ENCODE data around the gene ARL8B. TPM values are rescaled to one million over a fixed set of nuclear protein-coding genes. Genes with fewer than 3 reads are reported as not detected.
"Not testable (repeated sequence)": the region's sequence is repeated elsewhere in the genome, so short reads cannot be mapped to it uniquely, and the experiment has no call there.

ARL8B gene
- total RNA-seq, 2 experiments from 2014 or later = 55.4 to 58.5 TPM

- H3K4me1 Mint-ChIP-seq (ENCODE audit: low read depth) = peaks cover 5% of the 10 kb centered on the region
- H3K27me3 Mint-ChIP-seq = peaks cover 20% of the 10 kb centered on the region
- no peak overlapping the region for H3K27ac Mint-ChIP-seq
- H3K36me3 Mint-ChIP-seq = no peaks in the 10 kb centered on the region
- H3K9me3 Mint-ChIP-seq = no peaks in the 10 kb centered on the region
- intact Hi-C loops (cut with micrococcal nuclease) = no loop called here
- H3K4me3 Mint-ChIP-seq = no peak overlapping the region
- ChIA-PET CTCF (no interaction called here), POLR2A (interaction anchor here (1.0 kb wide), 1 partner anchor 29 kb away, joined by 3 read pairs; no protein-coding TSS in a partner anchor)
- DNase-seq = no peak
These were observed 30.1 kb upstream of the ARL8B start for GRCh38 chr3:5092018-5092417.

GRCh38 chr3:5093731-5094130, 28.4 kb upstream of the ARL8B start:
- intact Hi-C loops (cut with micrococcal nuclease) = no loop called here
- no peaks in the 10 kb centered on the region for H3K9me3 Mint-ChIP-seq
- peaks cover 27% of the 10 kb centered on the region for H3K27me3 Mint-ChIP-seq
- no peaks in the 10 kb centered on the region for H3K36me3 Mint-ChIP-seq
- ChIA-PET POLR2A (interaction anchor here (0.6 kb wide), 1 partner anchor 391 kb away, joined by 5 read pairs; no protein-coding TSS in a partner anchor), CTCF (no interaction called here)
- no peak for DNase-seq
- no peak overlapping the region for H3K4me3 Mint-ChIP-seq
- peaks cover 5% of the 10 kb centered on the region for H3K4me1 Mint-ChIP-seq (ENCODE audit: low read depth)
- no peak overlapping the region for H3K27ac Mint-ChIP-seq

GRCh38 chr3:5095886-5096285, 26.2 kb upstream of the ARL8B start:
- DNase-seq = peak; percentile 12
- intact Hi-C loops (cut with micrococcal nuclease) = no loop called here
- peaks cover 5% of the 10 kb centered on the region for H3K4me1 Mint-ChIP-seq (ENCODE audit: low read depth)
- H3K27me3 Mint-ChIP-seq = peaks cover 27% of the 10 kb centered on the region
- CTCF ChIA-PET = no interaction called here
- POLR2A ChIA-PET = no interaction called here
- no peak overlapping the region for H3K27ac Mint-ChIP-seq
- no peak overlapping the region for H3K4me3 Mint-ChIP-seq
- H3K9me3 Mint-ChIP-seq = no peaks in the 10 kb centered on the region
- no peaks in the 10 kb centered on the region for H3K36me3 Mint-ChIP-seq

GRCh38 chr3:5096336-5097008, 25.6 kb upstream of the ARL8B start:
- H3K4me1 Mint-ChIP-seq (ENCODE audit: low read depth) = peaks cover 5% of the 10 kb centered on the region
- intact Hi-C loops (cut with micrococcal nuclease) = no loop called here
- no peak overlapping the region for H3K4me3 Mint-ChIP-seq
- no peaks in the 10 kb centered on the region for H3K9me3 Mint-ChIP-seq
- POLR2A ChIA-PET = no interaction called here
- peaks cover 27% of the 10 kb centered on the region for H3K27me3 Mint-ChIP-seq
- no peak for DNase-seq
- CTCF ChIA-PET = no interaction called here
- no peaks in the 10 kb centered on the region for H3K36me3 Mint-ChIP-seq
- H3K27ac Mint-ChIP-seq = no peak overlapping the region

- Mint-ChIP-seq H3K9me3 (no peaks in the 10 kb centered on the region), H3K4me3 (no peak overlapping the region), H3K27ac (no peak overlapping the region), H3K36me3 (no peaks in the 10 kb centered on the region), H3K4me1 (ENCODE audit: low read depth) (peaks cover 5% of the 10 kb centered on the region), H3K27me3 (peaks cover 27% of the 10 kb centered on the region)
- DNase-seq = no peak
- intact Hi-C loops (cut with micrococcal nuclease) = no loop called here
- POLR2A ChIA-PET = no interaction called here
- CTCF ChIA-PET = no interaction called here
These were observed 23.7 kb upstream of the ARL8B start for GRCh38 chr3:5098346-5098745.

- POLR2A ChIA-PET = no interaction called here
These were observed 19.6 kb upstream of the ARL8B start for GRCh38 chr3:5102532-5102931.

GRCh38 chr3:5103743-5104142, 18.3 kb upstream of the ARL8B start:
- Mint-ChIP-seq H3K27me3 (peaks cover 1% of the 10 kb centered on the region), H3K27ac (no peak overlapping the region), H3K9me3 (no peaks in the 10 kb centered on the region), H3K4me3 (no peak overlapping the region), H3K36me3 (no peaks in the 10 kb centered on the region), H3K4me1 (ENCODE audit: low read depth) (no peaks in the 10 kb centered on the region)
- DNase-seq = no peak
- POLR2A ChIA-PET = no interaction called here
- intact Hi-C loops (cut with micrococcal nuclease) = no loop called here
- CTCF ChIA-PET = no interaction called here

More at GRCh38 chr3:5102532-5102931, 19.6 kb upstream of the ARL8B start:
- DNase-seq = no peak
- H3K36me3 Mint-ChIP-seq = no peaks in the 10 kb centered on the region
- no peak overlapping the region for H3K4me3 Mint-ChIP-seq
- H3K27ac Mint-ChIP-seq = no peak overlapping the region
- peaks cover 4% of the 10 kb centered on the region for H3K27me3 Mint-ChIP-seq
- no peaks in the 10 kb centered on the region for H3K9me3 Mint-ChIP-seq
- no peaks in the 10 kb centered on the region for H3K4me1 Mint-ChIP-seq (ENCODE audit: low read depth)
- intact Hi-C loops (cut with micrococcal nuclease) = no loop called here
- CTCF ChIA-PET = no interaction called here

- intact Hi-C loops (cut with micrococcal nuclease) = no loop called here
- H3K27me3 Mint-ChIP-seq = no peaks in the 10 kb centered on the region
- H3K9me3 Mint-ChIP-seq = no peaks in the 10 kb centered on the region
- H3K36me3 Mint-ChIP-seq = no peaks in the 10 kb centered on the region
- no peaks in the 10 kb centered on the region for H3K4me1 Mint-ChIP-seq (ENCODE audit: low read depth)
- ChIA-PET CTCF (no interaction called here), POLR2A (no interaction called here)
- no peak overlapping the region for H3K4me3 Mint-ChIP-seq
- DNase-seq = no peak
- no peak overlapping the region for H3K27ac Mint-ChIP-seq
These were observed 17.0 kb upstream of the ARL8B start for GRCh38 chr3:5105050-5105449.

- H3K4me1 Mint-ChIP-seq (ENCODE audit: low read depth); intact Hi-C loops (cut with micrococcal nuclease); H3K27me3 Mint-ChIP-seq; H3K4me3 Mint-ChIP-seq; H3K27ac Mint-ChIP-seq; CTCF ChIA-PET; H3K9me3 Mint-ChIP-seq; DNase-seq; H3K36me3 Mint-ChIP-seq; POLR2A ChIA-PET: not testable (repeated sequence)
These were observed 15.7 kb upstream of the ARL8B start for GRCh38 chr3:5106371-5106770.

- H3K9me3 Mint-ChIP-seq; H3K36me3 Mint-ChIP-seq; H3K4me1 Mint-ChIP-seq (ENCODE audit: low read depth); H3K4me3 Mint-ChIP-seq; H3K27me3 Mint-ChIP-seq; CTCF ChIA-PET; intact Hi-C loops (cut with micrococcal nuclease); DNase-seq; H3K27ac Mint-ChIP-seq; POLR2A ChIA-PET: not testable (repeated sequence)
These were observed 15.2 kb upstream of the ARL8B start for GRCh38 chr3:5106933-5107334.

- H3K4me1 Mint-ChIP-seq (ENCODE audit: low read depth) = peaks cover 2% of the 10 kb centered on the region
- no peak overlapping the region for H3K27ac Mint-ChIP-seq
- no peak overlapping the region for H3K4me3 Mint-ChIP-seq
- CTCF ChIA-PET = no interaction called here
- POLR2A ChIA-PET = no interaction called here
- no peaks in the 10 kb centered on the region for H3K36me3 Mint-ChIP-seq
- H3K9me3 Mint-ChIP-seq = no peaks in the 10 kb centered on the region
- no peak for DNase-seq
- intact Hi-C loops (cut with micrococcal nuclease) = no loop called here
- no peaks in the 10 kb centered on the region for H3K27me3 Mint-ChIP-seq
These were observed 11.8 kb upstream of the ARL8B start for GRCh38 chr3:5110337-5110736.

GRCh38 chr3:5112043-5112442, 10.0 kb upstream of the ARL8B start:
- DNase-seq = no peak
- POLR2A ChIA-PET = no interaction called here
- Mint-ChIP-seq H3K27me3 (no peaks in the 10 kb centered on the region), H3K27ac (no peak overlapping the region), H3K36me3 (no peaks in the 10 kb centered on the region), H3K4me3 (no peak overlapping the region), H3K4me1 (ENCODE audit: low read depth) (peaks cover 2% of the 10 kb centered on the region), H3K9me3 (no peaks in the 10 kb centered on the region)
- intact Hi-C loops (cut with micrococcal nuclease) = no loop called here
- CTCF ChIA-PET = interaction anchor here (0.8 to 1.2 kb wide), 2 partner anchors 11 to 400 kb away, joined by 3 read pairs; no protein-coding TSS in a partner anchor

GRCh38 chr3:5113726-5114125, 8.4 kb upstream of the ARL8B start:
- H3K27ac Mint-ChIP-seq; CTCF ChIA-PET; intact Hi-C loops (cut with micrococcal nuclease); H3K27me3 Mint-ChIP-seq; DNase-seq; H3K4me3 Mint-ChIP-seq; H3K9me3 Mint-ChIP-seq; H3K36me3 Mint-ChIP-seq; POLR2A ChIA-PET; H3K4me1 Mint-ChIP-seq (ENCODE audit: low read depth): not testable (repeated sequence)
